Measurements from ENCODE around the gene TARP.
"Not testable (repeated sequence)": the region's sequence is repeated elsewhere in the genome, so short reads cannot be mapped to it uniquely, and the experiment has no call there.

GRCh38 chr7:38249849-38250248, 23.6 kb downstream of the TARP start:
- not testable (repeated sequence) for TF ChIP-seq CTCF (conservative IDR thresholded peaks at IDR 0.05; ENCODE audit: low read length); EZH2phosphoT487 (IDR thresholded peaks at IDR 0.05; ENCODE audit: borderline replicate concordance)
